Smooth muscle cell (in vitro differentiated cells): ENCODE measurements around the gene GSC. TPM values are rescaled to one million over a fixed set of nuclear protein-coding genes. Genes with fewer than 3 reads are reported as not detected.

Source experiments
- DNase-seq: peaks from one replicate; lab custom pipeline; 2025; ENCODE audit not compliant: unreplicated experiment; lab: John Stamatoyannopoulos, UW
- H2AFZ ChIP-seq: fragments of 200-600 bp; sonication (generic); 2 replicates; pipeline ENCODE4 v1.6.0; 2016; ENCODE audit warnings: antibody characterized with exemption, low read depth, mild to moderate bottlenecking
- H3F3A ChIP-seq: fragments of 200-600 bp; sonication (generic); 2 replicates; pipeline ENCODE4 v1.6.0; 2017; ENCODE audit warnings: antibody characterized with exemption, low read depth
- H3K27ac ChIP-seq: fragments of 200-600 bp; sonication (generic); 2 replicates; pipeline ENCODE4 v1.5.1; 2016; ENCODE audit warnings: low read depth, mild to moderate bottlenecking
- H3K27me3 ChIP-seq: fragments of 200-600 bp; sonication (generic); 2 replicates; pipeline ENCODE4 v1.6.1; 2016; ENCODE audit warnings: low read depth, mild to moderate bottlenecking
- H3K36me3 ChIP-seq: fragments of 200-600 bp; sonication (generic); 2 replicates; pipeline ENCODE4 v1.5.1; 2016; ENCODE audit warnings: low read depth
- H3K4me1 ChIP-seq: fragments of 200-600 bp; sonication (generic); 2 replicates; pipeline ENCODE4 v1.5.1; 2016; ENCODE audit warnings: low read depth
- H3K4me2 ChIP-seq: fragments of 200-600 bp; sonication (generic); 2 replicates; pipeline ENCODE4 v1.6.0; 2016; ENCODE audit warnings: mild to moderate bottlenecking
- H3K4me3 ChIP-seq: fragments of 200-600 bp; sonication (generic); 2 replicates; pipeline ENCODE4 v1.5.1; 2016; ENCODE audit warnings: mild to moderate bottlenecking
- H3K79me2 ChIP-seq: fragments of 200-600 bp; sonication (generic); 2 replicates; pipeline ENCODE4 v1.6.0; 2016; ENCODE audit warnings: low read depth, mild to moderate bottlenecking
- H3K9ac ChIP-seq: fragments of 200-600 bp; sonication (generic); 2 replicates; pipeline ENCODE4 v1.6.0; 2016; ENCODE audit warnings: low read depth
- H3K9me3 ChIP-seq: fragments of 200-600 bp; sonication (generic); replicated peaks from 2 replicates; pipeline ENCODE4 v1.5.1; 2016; ENCODE audit warnings: low read depth
- H4K20me1 ChIP-seq: fragments of 200-600 bp; sonication (generic); 2 replicates; pipeline ENCODE4 v1.6.0; 2016; ENCODE audit warnings: low read depth
- CTCF ChIP-seq: fragments of 200-600 bp; sonication (generic); IDR thresholded peaks from 2 replicates; pipeline ENCODE4 v1.5.1; 2017; ENCODE audit warnings: borderline replicate concordance, mild to moderate bottlenecking, antibody characterized with exemption; ENCODE audit not compliant: insufficient read depth, poor library complexity, severe bottlenecking
- WGBS: methylation state at CpG from one replicate; pipeline ENCODE4 v1.1.7; 2016; ENCODE audit warnings: low lambda C conversion rate; 5-methylcytosine and 5-hydroxymethylcytosine counted together
- polyA plus RNA-seq: library from polyadenylated mRNA; unstranded; fragments of >200 nt; fragmentation: Nextera tagmentation; extraction: Ambion mirVana; gene quantifications from 2 replicates; pipeline ENCODE4 v1.2.1, GENCODE V29; 2016
- total RNA-seq: library from RNA; depleted of rRNA; stranded (reverse); fragments of >200 nt; gene quantifications from 2 replicates; pipeline ENCODE4 v1.2.3, GENCODE V29; 2014

GSC gene
- total and polyA plus RNA-seq, 2 experiments from 2014 or later, result not detected

GRCh38 chr14:94751956-94752355, 18.0 kb downstream of the GSC start:
- Histone ChIP-seq H4K20me1 (no peaks in the 10 kb centered on the region), H3K4me2 (no peak overlapping the region), H3K79me2 (no peaks in the 10 kb centered on the region), H3K4me3 (no peak overlapping the region), H3F3A (no peaks in the 10 kb centered on the region), H3K4me1 (peaks cover 11% of the 10 kb centered on the region), H3K27ac (no peak overlapping the region), H3K9ac (no peak overlapping the region), H3K27me3 (peaks cover 25% of the 10 kb centered on the region), H2AFZ (no peak overlapping the region), H3K9me3 (no peaks in the 10 kb centered on the region), H3K36me3 (no peaks in the 10 kb centered on the region)
- DNase-seq, result no peak
- 60% methylated on average over 4 of the region's 4 CpGs for WGBS
- TF ChIP-seq CTCF, result no peak

- Histone ChIP-seq H3K27ac (no peak overlapping the region), H3K4me1 (peaks cover 11% of the 10 kb centered on the region), H3K9ac (no peak overlapping the region), H3K9me3 (no peaks in the 10 kb centered on the region), H3K4me3 (no peak overlapping the region), H4K20me1 (no peaks in the 10 kb centered on the region), H3K27me3 (peaks cover 23% of the 10 kb centered on the region), H2AFZ (no peak overlapping the region), H3K36me3 (no peaks in the 10 kb centered on the region), H3K4me2 (no peak overlapping the region), H3F3A (no peaks in the 10 kb centered on the region), H3K79me2 (no peaks in the 10 kb centered on the region)
- no peak for DNase-seq
- TF ChIP-seq CTCF, result no peak
- 94% methylated on average over 9 of the region's 11 CpGs for WGBS
Observed at GRCh38 chr14:94751321-94751720, 18.6 kb downstream of the GSC start.

DNA sequence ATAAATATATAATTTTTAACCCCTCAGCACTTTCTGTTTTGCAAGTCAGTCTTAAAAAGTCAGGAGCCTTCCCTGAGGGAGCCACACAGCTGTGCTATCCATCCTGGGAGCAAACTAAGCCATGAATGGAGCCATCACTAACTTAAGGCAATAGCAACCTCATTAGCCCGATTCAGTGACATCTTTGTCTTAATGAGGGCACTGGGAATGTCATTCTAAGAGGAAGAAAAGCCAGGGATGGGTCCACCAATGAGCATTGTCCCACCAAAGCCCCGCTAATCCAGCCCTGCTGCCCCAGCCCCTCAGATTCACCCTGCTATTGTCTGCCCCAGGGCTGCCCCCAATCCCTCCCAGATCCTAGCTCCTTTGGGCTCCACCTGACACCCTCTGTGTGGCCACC, 19.5 kb downstream of the GSC start:
- no peak overlapping the region for H3K9ac ChIP-seq
- 88% methylated on average over 2 of the region's 2 CpGs for WGBS
- TF ChIP-seq CTCF, result no peak
- no peak overlapping the region for H3K4me2 ChIP-seq
- no peaks in the 10 kb centered on the region for H3K36me3 ChIP-seq
- peaks cover 11% of the 10 kb centered on the region for H3K4me1 ChIP-seq
- peaks cover 20% of the 10 kb centered on the region for H3K27me3 ChIP-seq
- no peak overlapping the region for H3K4me3 ChIP-seq
- H3K27ac ChIP-seq, result no peak overlapping the region
- no peaks in the 10 kb centered on the region for H3K79me2 ChIP-seq
- no peak for DNase-seq
- H4K20me1 ChIP-seq, result no peaks in the 10 kb centered on the region
- no peaks in the 10 kb centered on the region for H3F3A ChIP-seq
- H2AFZ ChIP-seq, result no peak overlapping the region
- H3K9me3 ChIP-seq, result no peaks in the 10 kb centered on the region

GRCh38 chr14:94748667-94749347, 21.1 kb downstream of the GSC start:
- Histone ChIP-seq H3F3A (no peaks in the 10 kb centered on the region), H3K4me2 (no peak overlapping the region), H3K4me1 (peaks cover 11% of the 10 kb centered on the region), H3K36me3 (no peaks in the 10 kb centered on the region), H3K9me3 (no peaks in the 10 kb centered on the region), H4K20me1 (no peaks in the 10 kb centered on the region), H3K9ac (no peak overlapping the region), H3K79me2 (no peaks in the 10 kb centered on the region), H3K4me3 (no peak overlapping the region), H3K27ac (no peak overlapping the region), H3K27me3 (peaks cover 20% of the 10 kb centered on the region), H2AFZ (no peak overlapping the region)
- 30% methylated on average over 11 of the region's 11 CpGs for WGBS
- TF ChIP-seq CTCF, result peak; percentile 41
- no peak for DNase-seq
